Renal cortex interstitium (tissue), 3 donors: ENCODE data around the gene OR9G1. TPM values are rescaled to one million over a fixed set of nuclear protein-coding genes. Genes with fewer than 3 reads are reported as not detected.

Source experiments
- polyA plus RNA-seq, 3 donors: library from polyadenylated mRNA; unstranded; fragments of 120-200 nt; gene quantifications; one replicate each; pipeline ENCODE4 v1.2.1, GENCODE V29; 2013; ENCODE audit not compliant: insufficient read length in 3 of 3

OR9G1 gene
- polyA plus RNA-seq, 3 donors = not detected

Other genes starting within 250 kb of the OR9G1 start
- not detected for gene OR5M3, start 225.7 kb upstream of the OR9G1 start, polyA plus RNA-seq
- gene OR5M8, start 207.7 kb upstream of the OR9G1 start, polyA plus RNA-seq = not detected
- not detected for gene OR5M11, start 155.8 kb upstream of the OR9G1 start, polyA plus RNA-seq
- gene OR5M10, start 121.4 kb upstream of the OR9G1 start, polyA plus RNA-seq = not detected
- gene OR5M1, start 84.2 kb upstream of the OR9G1 start, polyA plus RNA-seq = not detected
- gene OR5AP2, start 56.7 kb upstream of the OR9G1 start, polyA plus RNA-seq = not detected
- not detected for gene OR5AR1, start 35.4 kb upstream of the OR9G1 start, polyA plus RNA-seq
- gene OR9G4, start 49.6 kb downstream of the OR9G1 start, polyA plus RNA-seq = not detected